Measurements from ENCODE around the gene ATP6V0C.

Gene ATP6V0C

GRCh38 chr16:2482249-2482648, 31.5 kb upstream of the ATP6V0C start:
- H3K36me3 ChIP-seq (replicated peaks; ENCODE audit: insufficient read depth, low read length), result no peaks in the 10 kb centered on the region
- TF ChIP-seq EZH2phosphoT487 (IDR thresholded peaks at IDR 0.05; ENCODE audit: low read length) (no peak), EZH2 (optimal IDR thresholded peaks at IDR 0.05; ENCODE audit: low read depth, low read length) (no peak), CTCF (IDR thresholded peaks at IDR 0.05; ENCODE audit: low read length) (no peak)
- H3K9me2 ChIP-seq (replicated peaks; ENCODE audit: insufficient read depth, low read length), result no peaks in the 10 kb centered on the region
- no peak overlapping the region for H3K4me3 ChIP-seq (ENCODE audit: low read length)
- no peaks in the 10 kb centered on the region for H3K9me3 ChIP-seq (replicated peaks; ENCODE audit: insufficient read depth, low read length)
- H3K79me2 ChIP-seq (ENCODE audit: low read length), result peaks cover 13% of the 10 kb centered on the region; the same call in 1 of the 2 replicates
- H3F3A ChIP-seq (ENCODE audit: insufficient read depth, low read length), result no peaks in the 10 kb centered on the region
- no peaks in the 10 kb centered on the region for H3K4me1 ChIP-seq (ENCODE audit: low read length)
- no peak overlapping the region for H3K9ac ChIP-seq (ENCODE audit: low read length)
- no peaks in the 10 kb centered on the region for H4K20me1 ChIP-seq (ENCODE audit: insufficient read depth, low read length)
- no peak overlapping the region for H2AFZ ChIP-seq (ENCODE audit: low read length)
- no peak overlapping the region for H3K4me2 ChIP-seq (ENCODE audit: low read depth, low read length)
- no peaks in the 10 kb centered on the region for H3K27me3 ChIP-seq (replicated peaks; ENCODE audit: insufficient read depth, low read length)
- no peak for DNase-seq
- no peak overlapping the region for H3K27ac ChIP-seq (ENCODE audit: low read length)

GRCh38 chr16:2482708-2483534, 30.8 kb upstream of the ATP6V0C start:
- Histone ChIP-seq H3K9me2 (replicated peaks; ENCODE audit: insufficient read depth, low read length) (no peaks in the 10 kb centered on the region), H3K4me2 (ENCODE audit: low read depth, low read length) (no peak overlapping the region), H3K4me3 (ENCODE audit: low read length) (no peak overlapping the region), H4K20me1 (ENCODE audit: insufficient read depth, low read length) (no peaks in the 10 kb centered on the region), H3K27ac (ENCODE audit: low read length) (no peak overlapping the region), H3K36me3 (replicated peaks; ENCODE audit: insufficient read depth, low read length) (no peaks in the 10 kb centered on the region), H3K27me3 (replicated peaks; ENCODE audit: insufficient read depth, low read length) (no peaks in the 10 kb centered on the region), H3K4me1 (ENCODE audit: low read length) (no peaks in the 10 kb centered on the region), H3K9me3 (replicated peaks; ENCODE audit: insufficient read depth, low read length) (no peaks in the 10 kb centered on the region), H3K79me2 (ENCODE audit: low read length) (peaks cover 7% of the 10 kb centered on the region; the same call in 1 of the 2 replicates), H3F3A (ENCODE audit: insufficient read depth, low read length) (no peaks in the 10 kb centered on the region), H3K9ac (ENCODE audit: low read length) (no peak overlapping the region), H2AFZ (ENCODE audit: low read length) (no peak overlapping the region)
- no peak for DNase-seq
- TF ChIP-seq EZH2 (optimal IDR thresholded peaks at IDR 0.05; ENCODE audit: low read depth, low read length), result no peak
- no peak for TF ChIP-seq CTCF (IDR thresholded peaks at IDR 0.05; ENCODE audit: low read length)
- no peak for TF ChIP-seq EZH2phosphoT487 (IDR thresholded peaks at IDR 0.05; ENCODE audit: low read length)

- H4K20me1 ChIP-seq (ENCODE audit: insufficient read depth, low read length), result no peaks in the 10 kb centered on the region
- DNase-seq, result no peak
- H3K4me3 ChIP-seq (ENCODE audit: low read length), result no peak overlapping the region
- H3K4me1 ChIP-seq (ENCODE audit: low read length), result no peaks in the 10 kb centered on the region
- no peaks in the 10 kb centered on the region for H3K9me2 ChIP-seq (replicated peaks; ENCODE audit: insufficient read depth, low read length)
- no peaks in the 10 kb centered on the region for H3F3A ChIP-seq (ENCODE audit: insufficient read depth, low read length)
- no peaks in the 10 kb centered on the region for H3K36me3 ChIP-seq (replicated peaks; ENCODE audit: insufficient read depth, low read length)
- no peak overlapping the region for H2AFZ ChIP-seq (ENCODE audit: low read length)
- no peak overlapping the region for H3K9ac ChIP-seq (ENCODE audit: low read length)
- no peaks in the 10 kb centered on the region for H3K27me3 ChIP-seq (replicated peaks; ENCODE audit: insufficient read depth, low read length)
- TF ChIP-seq CTCF (IDR thresholded peaks at IDR 0.05; ENCODE audit: low read length) (no peak), EZH2 (optimal IDR thresholded peaks at IDR 0.05; ENCODE audit: low read depth, low read length) (no peak), EZH2phosphoT487 (IDR thresholded peaks at IDR 0.05; ENCODE audit: low read length) (no peak)
- 0 out of 2 replicates have a peak, but pooled peaks cover 8% of the 10 kb centered on the region for H3K79me2 ChIP-seq (ENCODE audit: low read length)
- H3K27ac ChIP-seq (ENCODE audit: low read length), result no peak overlapping the region
- no peak overlapping the region for H3K4me2 ChIP-seq (ENCODE audit: low read depth, low read length)
- H3K9me3 ChIP-seq (replicated peaks; ENCODE audit: insufficient read depth, low read length), result no peaks in the 10 kb centered on the region
These were observed 29.5 kb upstream of the ATP6V0C start for GRCh38 chr16:2483939-2484897.

Data from MM.1S (cell line).